Tibial artery (tissue), 4 donors: ENCODE results near the gene SPTB.
A peak's percentile ranks its signal among the peaks of the same experiment; 100 is the strongest.

ENCODE experiments used
- DNase-seq, 2 donors: peaks; one replicate each; pipeline ENCODE4 v3.0.0-alpha.2; 2019
- H3K27ac ChIP-seq, 2 donors: fragments of 200-600 bp; sonication (generic) in 1 of 2; 1 replicate in 1 of 2; 2 replicates in 1 of 2; pipeline ENCODE4 v1.5.1; 2018 to 2019; ENCODE audit warnings: mild to moderate bottlenecking in 1 of 2
- H3K27me3 ChIP-seq, 2 donors: fragments of 200-600 bp; sonication (generic) in 1 of 2; one replicate each; pipeline versions ENCODE4 v1.5.1 to v1.6.0; 2016 to 2019
- H3K36me3 ChIP-seq, 3 donors: fragments of 200-600 bp; sonication (generic) in 2 of 3; one replicate each; pipeline ENCODE4 v1.5.1; 2016 to 2019; ENCODE audit warnings: mild to moderate bottlenecking in 2 of 3
- H3K4me1 ChIP-seq, 4 donors: fragments of 200-600 bp; sonication (generic) in 2 of 4; 1 replicate in 3 of 4; 2 replicates in 1 of 4; pipeline ENCODE4 v1.5.1; 2016 to 2019
- H3K4me3 ChIP-seq, 2 donors: fragments of 200-600 bp; sonication (generic) in 1 of 2; 1 replicate in 1 of 2; 2 replicates in 1 of 2; pipeline ENCODE4 v1.5.1; 2018 to 2019; ENCODE audit warnings: mild to moderate bottlenecking in 2 of 2
- H3K9me3 ChIP-seq, 3 donors: fragments of 200-600 bp; sonication (generic) in 1 of 3; one replicate each; pipeline ENCODE4 v1.5.1; 2016 to 2019
- intact Hi-C: fragments of 100-400 bp; cut with DNase I; formaldehyde crosslinking; loops from one replicate; pipeline ENCODE4 v1.15.0; 2023; ENCODE audit warnings: low total_unique reads
- TF ChIP-seq, protein P1 (sequence below), 2 experiments: fragments of 200-600 bp in 1 of 2; fragments of 450-650 bp in 1 of 2; IDR thresholded peaks; one replicate each; pipeline ENCODE4 v1.5.1; 2017 to 2019; ENCODE audit warnings: antibody characterized with exemption in 2 of 2, mild to moderate bottlenecking in 1 of 2, moderate library complexity in 1 of 2

Gene SPTB

DNA sequence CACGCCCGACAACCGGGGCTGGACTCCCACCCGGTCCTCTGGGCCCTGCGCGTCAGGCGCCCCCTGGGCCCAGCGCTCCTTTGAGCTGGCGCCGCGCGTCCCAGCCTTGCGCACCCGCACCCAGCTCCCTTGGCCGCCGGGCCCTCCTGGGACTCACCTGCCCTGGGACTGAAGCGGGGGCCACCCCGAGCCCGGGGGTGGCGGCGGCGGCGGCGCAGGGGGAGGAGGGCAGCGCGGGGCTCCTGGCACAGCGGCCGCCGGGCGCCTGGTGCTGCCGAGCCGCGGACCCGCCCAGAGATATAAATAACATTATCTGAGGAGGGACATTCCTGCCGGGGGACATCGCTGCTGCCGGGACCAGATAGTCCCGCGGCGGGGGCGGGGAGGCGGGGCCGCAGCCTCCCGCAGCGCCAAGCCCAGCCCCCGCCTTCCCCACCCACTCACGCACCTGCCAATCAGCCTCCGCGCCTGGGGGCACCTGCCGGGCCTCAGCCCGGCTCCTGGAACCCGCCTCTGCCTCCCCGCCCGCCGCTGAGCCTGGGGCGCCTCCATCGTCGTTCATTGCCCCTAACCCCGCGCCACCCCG, at the start of gene SPTB:
TSS of gene SPTB (minus strand) at position 273 of the 586 bp plus-strand sequence. CDS start 56,813 bp downstream, outside the sequence.
- H3K9me3 ChIP-seq, result no peaks in the 10 kb centered on the region
- no peaks in the 10 kb centered on the region for H3K36me3 ChIP-seq
- peaks cover 0 to 13% of the 10 kb centered on the region in 2 donors for H3K27me3 ChIP-seq
- peaks cover 0 to 23% (median 16%) of the 10 kb centered on the region in 4 donors for H3K4me1 ChIP-seq
- TF ChIP-seq, protein P1, sequence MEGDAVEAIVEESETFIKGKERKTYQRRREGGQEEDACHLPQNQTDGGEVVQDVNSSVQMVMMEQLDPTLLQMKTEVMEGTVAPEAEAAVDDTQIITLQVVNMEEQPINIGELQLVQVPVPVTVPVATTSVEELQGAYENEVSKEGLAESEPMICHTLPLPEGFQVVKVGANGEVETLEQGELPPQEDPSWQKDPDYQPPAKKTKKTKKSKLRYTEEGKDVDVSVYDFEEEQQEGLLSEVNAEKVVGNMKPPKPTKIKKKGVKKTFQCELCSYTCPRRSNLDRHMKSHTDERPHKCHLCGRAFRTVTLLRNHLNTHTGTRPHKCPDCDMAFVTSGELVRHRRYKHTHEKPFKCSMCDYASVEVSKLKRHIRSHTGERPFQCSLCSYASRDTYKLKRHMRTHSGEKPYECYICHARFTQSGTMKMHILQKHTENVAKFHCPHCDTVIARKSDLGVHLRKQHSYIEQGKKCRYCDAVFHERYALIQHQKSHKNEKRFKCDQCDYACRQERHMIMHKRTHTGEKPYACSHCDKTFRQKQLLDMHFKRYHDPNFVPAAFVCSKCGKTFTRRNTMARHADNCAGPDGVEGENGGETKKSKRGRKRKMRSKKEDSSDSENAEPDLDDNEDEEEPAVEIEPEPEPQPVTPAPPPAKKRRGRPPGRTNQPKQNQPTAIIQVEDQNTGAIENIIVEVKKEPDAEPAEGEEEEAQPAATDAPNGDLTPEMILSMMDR (IDR thresholded peaks at IDR 0.05), result no peak
- DNase-seq, result no peak
- H3K27ac ChIP-seq, result peak within 1 kb of the TSS; percentile 38
- H3K4me3 ChIP-seq, result peak within 1 kb of the TSS; percentile 60 to 65
- intact Hi-C loops, result loop anchor here (10.0 kb wide), 1 partner anchor 215 kb away; no protein-coding TSS in a partner anchor

DNA sequence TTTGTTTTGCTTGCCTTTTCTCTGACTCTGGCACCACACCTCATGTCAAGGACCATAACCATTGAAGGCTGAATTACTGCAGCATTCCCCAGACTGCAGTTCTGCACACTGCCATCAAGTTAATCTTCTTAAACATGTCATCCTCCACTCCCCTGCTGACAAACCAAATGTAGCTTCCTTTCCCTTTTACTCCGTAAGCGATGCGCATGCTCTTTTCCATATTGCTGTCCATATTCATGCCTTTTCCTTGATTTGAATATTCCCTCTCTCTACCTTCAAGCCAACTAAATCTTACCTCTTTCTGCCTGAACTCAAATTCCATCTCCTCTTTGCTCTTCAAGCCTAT, 49.3 kb upstream of the SPTB start:
- DNase-seq, result no peak
- H3K27ac ChIP-seq, result peak overlapping the region; percentile 39 to 55
- intact Hi-C loops, result no loop called here
- no peak overlapping the region for H3K4me3 ChIP-seq
- H3K9me3 ChIP-seq, result no peaks in the 10 kb centered on the region
- H3K27me3 ChIP-seq, result no peaks in the 10 kb centered on the region
- TF ChIP-seq, protein P1 (IDR thresholded peaks at IDR 0.05), result no peak
- peaks cover 40 to 46% (median 45%) of the 10 kb centered on the region in 3 donors for H3K36me3 ChIP-seq
- peaks cover 0 to 83% (median 34%) of the 10 kb centered on the region in 4 donors for H3K4me1 ChIP-seq

DNA sequence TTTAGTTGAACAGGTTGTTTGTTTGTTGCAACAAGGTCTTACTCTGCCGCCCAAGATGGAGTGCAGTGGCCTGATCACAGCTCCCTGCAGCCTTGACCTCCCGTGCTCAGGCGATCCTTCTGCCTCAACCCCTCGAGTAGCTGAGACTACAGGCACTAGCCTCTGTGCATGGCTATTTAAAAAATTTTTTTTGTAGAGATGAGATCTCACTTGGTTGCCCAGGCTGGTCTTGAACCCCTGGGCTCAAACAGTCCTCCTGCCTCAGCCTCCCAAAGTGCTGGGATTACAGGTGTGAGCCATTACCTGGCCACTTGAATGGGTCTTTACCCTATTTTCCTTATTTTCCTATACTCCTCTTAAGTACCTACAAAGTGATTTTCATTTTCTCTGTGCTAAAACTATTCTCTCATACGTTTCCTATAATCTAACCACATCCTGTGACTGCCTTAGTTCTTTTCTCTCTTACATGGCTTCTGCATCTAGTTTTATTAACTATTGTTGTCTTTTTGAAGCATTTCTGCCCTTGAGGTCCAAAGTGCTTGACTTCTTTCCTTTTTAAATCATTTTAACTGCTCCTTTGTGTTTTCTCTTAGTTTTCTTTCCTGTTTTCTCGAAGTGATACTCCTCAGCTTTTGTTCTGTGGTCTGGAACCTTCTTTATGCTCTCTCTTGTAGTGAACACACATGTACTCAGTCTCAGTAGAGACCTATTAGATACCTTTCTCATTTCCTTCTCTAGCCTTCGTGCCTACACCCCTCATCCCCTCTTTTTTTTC, 48.7 kb upstream of the SPTB start:
- H3K27ac ChIP-seq, result peak overlapping the region; percentile 39 to 55
- intact Hi-C loops, result no loop called here

DNA sequence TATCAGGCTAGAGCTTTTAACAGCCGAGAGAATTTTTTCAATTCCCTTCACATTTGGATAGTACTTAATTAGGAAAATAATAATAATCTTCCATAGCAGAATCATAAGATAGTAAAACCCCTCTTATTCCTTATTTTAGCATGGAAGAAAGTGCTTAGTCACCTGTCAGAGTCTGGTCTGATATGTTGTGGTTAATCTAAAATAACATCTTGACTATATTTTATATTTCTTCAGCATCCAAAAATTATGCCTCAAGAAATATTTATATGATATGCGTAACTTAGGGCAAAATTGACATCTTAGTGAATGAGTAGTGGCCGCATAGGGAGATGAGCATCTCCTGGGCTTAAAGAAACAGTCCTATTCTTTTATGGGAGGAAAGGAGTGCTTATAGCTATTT, 47.3 kb upstream of the SPTB start:
- no peaks in the 10 kb centered on the region for H3K9me3 ChIP-seq
- TF ChIP-seq, protein P1 (IDR thresholded peaks at IDR 0.05), result no peak
- H3K4me1 ChIP-seq, result peaks cover 0 to 75% (median 31%) of the 10 kb centered on the region in 4 donors
- H3K4me3 ChIP-seq, result no peak overlapping the region
- no peak for DNase-seq
- intact Hi-C loops, result no loop called here
- H3K36me3 ChIP-seq, result peaks cover 30 to 44% (median 34%) of the 10 kb centered on the region in 3 donors
- H3K27ac ChIP-seq, result no peak overlapping the region
- no peaks in the 10 kb centered on the region for H3K27me3 ChIP-seq

More for the DNA sequence above, 48.7 kb upstream of the SPTB start:
- TF ChIP-seq, protein P1 (IDR thresholded peaks at IDR 0.05), result no peak
- Histone ChIP-seq H3K27me3 (no peaks in the 10 kb centered on the region), H3K9me3 (no peaks in the 10 kb centered on the region), H3K36me3 (peaks cover 38 to 47% (median 43%) of the 10 kb centered on the region in 3 donors), H3K4me3 (no peak overlapping the region), H3K4me1 (peaks cover 0 to 83% (median 31%) of the 10 kb centered on the region in 4 donors)
- DNase-seq, result no peak

DNA sequence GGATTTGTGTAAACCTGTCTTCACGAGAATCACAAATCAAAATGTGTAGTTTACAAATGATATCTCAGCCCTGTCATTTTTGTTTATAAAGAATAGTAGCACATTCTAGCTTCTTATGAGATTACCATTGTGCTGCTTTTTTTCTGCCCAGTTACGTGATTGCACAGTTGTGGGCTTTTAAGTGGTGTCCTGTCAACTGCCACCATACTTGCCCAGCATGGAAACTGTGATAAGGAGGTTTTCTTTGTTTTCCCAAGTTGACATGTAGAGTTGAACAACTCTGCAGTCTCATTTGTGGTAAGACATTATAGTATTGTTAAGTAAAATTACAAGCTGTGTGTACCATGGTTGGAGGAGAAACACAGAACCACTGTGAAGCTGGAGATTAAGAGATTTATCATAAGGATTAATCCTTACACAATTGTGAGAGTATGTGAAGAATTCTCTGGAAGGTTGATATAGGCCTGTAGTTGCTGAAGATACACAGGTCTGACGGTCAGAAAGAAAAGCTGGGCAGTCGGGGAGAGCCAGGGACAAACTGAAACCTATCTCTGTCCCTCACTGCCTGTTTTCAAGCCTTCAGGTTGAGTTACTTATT, 46.8 kb upstream of the SPTB start:
- TF ChIP-seq, protein P1 (IDR thresholded peaks at IDR 0.05), result no peak
- H3K36me3 ChIP-seq, result peaks cover 30 to 44% (median 34%) of the 10 kb centered on the region in 3 donors
- H3K27me3 ChIP-seq, result no peaks in the 10 kb centered on the region
- no peak overlapping the region for H3K27ac ChIP-seq
- DNase-seq, result no peak
- no peaks in the 10 kb centered on the region for H3K9me3 ChIP-seq
- no peak overlapping the region for H3K4me3 ChIP-seq
- H3K4me1 ChIP-seq, result peaks cover 0 to 69% (median 27%) of the 10 kb centered on the region in 4 donors
- intact Hi-C loops, result no loop called here
